ENCODE data around the gene KCNK1. TPM values are rescaled to one million over a fixed set of nuclear protein-coding genes. Genes with fewer than 3 reads are reported as not detected.

Gene KCNK1
- total RNA-seq, 2 donors from 2014 or later, result 31.2 to 48.0 TPM

GRCh38 chr1:233673261-233673946 lies 59.5 kb downstream of the KCNK1 start:
- Histone ChIP-seq H3K9me3 (no peaks in the 10 kb centered on the region), H3K27ac (no peak overlapping the region), H3K36me3 (no peaks in the 10 kb centered on the region), H3K9ac (ENCODE audit: low read depth in 2 of 2, low read length in 2 of 2) (no peak overlapping the region), H3K4me1 (no peaks in the 10 kb centered on the region), H3K4me3 (no peak overlapping the region), H3K27me3 (no peaks in the 10 kb centered on the region)
- intact Hi-C loops (cut with DNase I), result no loop called here
- no peak for DNase-seq
- TF ChIP-seq CTCF (IDR thresholded peaks at IDR 0.05), result no peak

GRCh38 chr1:233673947-233674431 lies 60.1 kb downstream of the KCNK1 start:
- intact Hi-C loops (cut with DNase I), result no loop called here
- Histone ChIP-seq H3K9me3 (no peaks in the 10 kb centered on the region), H3K9ac (ENCODE audit: low read depth in 2 of 2, low read length in 2 of 2) (no peak overlapping the region), H3K27ac (no peak overlapping the region), H3K36me3 (no peaks in the 10 kb centered on the region), H3K27me3 (no peaks in the 10 kb centered on the region), H3K4me1 (no peaks in the 10 kb centered on the region), H3K4me3 (no peak overlapping the region)
- no peak for DNase-seq
- no peak for TF ChIP-seq CTCF (IDR thresholded peaks at IDR 0.05)

- H3K27me3 ChIP-seq, result no peaks in the 10 kb centered on the region
- no peaks in the 10 kb centered on the region for H3K9me3 ChIP-seq
- no peaks in the 10 kb centered on the region for H3K4me1 ChIP-seq
- no peak overlapping the region for H3K9ac ChIP-seq (ENCODE audit: low read depth in 2 of 2, low read length in 2 of 2)
- TF ChIP-seq CTCF (IDR thresholded peaks at IDR 0.05), result no peak
- no peak for DNase-seq
- no peak overlapping the region for H3K4me3 ChIP-seq
- no peak overlapping the region for H3K27ac ChIP-seq
- intact Hi-C loops (cut with DNase I), result no loop called here
- H3K36me3 ChIP-seq, result no peaks in the 10 kb centered on the region
Measured at GRCh38 chr1:233675446-233675845, 61.5 kb downstream of the KCNK1 start.

- DNase-seq, result no peak
- H3K4me3 ChIP-seq, result no peak overlapping the region
- intact Hi-C loops (cut with DNase I), result no loop called here
- H3K9ac ChIP-seq (ENCODE audit: low read depth in 2 of 2, low read length in 2 of 2), result no peak overlapping the region
- no peak overlapping the region for H3K27ac ChIP-seq
- no peaks in the 10 kb centered on the region for H3K4me1 ChIP-seq
- no peak for TF ChIP-seq CTCF (IDR thresholded peaks at IDR 0.05)
- no peaks in the 10 kb centered on the region for H3K36me3 ChIP-seq
- no peaks in the 10 kb centered on the region for H3K9me3 ChIP-seq
- no peaks in the 10 kb centered on the region for H3K27me3 ChIP-seq
Measured at GRCh38 chr1:233675893-233676292, 62.0 kb downstream of the KCNK1 start.

- TF ChIP-seq CTCF (IDR thresholded peaks at IDR 0.05), result no peak
- H3K27ac ChIP-seq, result no peak overlapping the region
Measured at GRCh38 chr1:233677690-233678354, 63.9 kb downstream of the KCNK1 start.

More at GRCh38 chr1:233677690-233678354, 63.9 kb downstream of the KCNK1 start:
- Histone ChIP-seq H3K27me3 (no peaks in the 10 kb centered on the region), H3K4me3 (no peak overlapping the region), H3K9ac (ENCODE audit: low read depth in 2 of 2, low read length in 2 of 2) (no peak overlapping the region), H3K9me3 (no peaks in the 10 kb centered on the region), H3K4me1 (no peaks in the 10 kb centered on the region), H3K36me3 (no peaks in the 10 kb centered on the region)
- intact Hi-C loops (cut with DNase I), result no loop called here
- DNase-seq, result no peak
